ENCODE measurements around the gene SRP9. TPM values are rescaled to one million over a fixed set of nuclear protein-coding genes. Genes with fewer than 3 reads are reported as not detected.

SRP9 gene
- total RNA-seq, 1 donor from 2014 or later = 49.4 TPM

Other genes starting within 250 kb of the SRP9 start
- gene ENAH, start 124.7 kb upstream of the SRP9 start, total RNA-seq = 103 TPM
- gene EPHX1, start 32.3 kb downstream of the SRP9 start, total RNA-seq = 127 TPM
- 41.3 TPM for gene TMEM63A, start 104.6 kb downstream of the SRP9 start, total RNA-seq
- gene LEFTY1, start 111.3 kb downstream of the SRP9 start, total RNA-seq = not detected
- 126 TPM for gene PYCR2, start 146.4 kb downstream of the SRP9 start, total RNA-seq
- gene LEFTY2, start 163.4 kb downstream of the SRP9 start, total RNA-seq = 2.6 TPM
- gene SDE2, start 221.5 kb downstream of the SRP9 start, total RNA-seq = 12.3 TPM